AG20443 (cell line): ENCODE results near the gene CENPH.
A peak's percentile ranks its signal among the peaks of the same experiment; 100 is the strongest.
"Not testable (repeated sequence)": the region's sequence is repeated elsewhere in the genome, so short reads cannot be mapped to it uniquely, and the experiment has no call there.

Experiments
- DNase-seq: peaks from one replicate; pipeline ENCODE4 v3.0.0; 2012; ENCODE audit warnings: low spot score, mixed read lengths

The CENPH gene

GRCh38 chr5:69209602-69210001, 20.2 kb downstream of the CENPH start:
- DNase-seq: peak; percentile 22

- no peak for DNase-seq
Observed at GRCh38 chr5:69211200-69211599, 21.8 kb downstream of the CENPH start.

DNA sequence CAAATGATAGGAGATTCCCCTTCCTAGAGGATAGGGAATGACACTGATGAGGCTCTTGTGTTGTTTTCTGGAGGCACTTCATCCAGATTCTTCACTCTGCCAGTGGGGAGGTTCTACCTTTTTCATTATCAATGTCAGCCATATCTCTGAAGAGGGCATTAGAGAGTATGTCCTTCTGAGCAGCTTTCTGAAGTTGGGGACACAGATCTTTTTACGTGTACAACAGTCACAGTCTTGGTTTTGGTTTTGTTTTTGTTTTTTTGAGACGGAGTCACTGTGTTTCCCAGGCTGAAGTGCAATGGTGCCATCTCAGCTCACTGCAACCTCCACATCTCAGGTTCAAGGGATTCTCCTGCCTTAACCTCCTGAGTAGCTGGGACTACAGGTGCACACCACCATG, 22.6 kb downstream of the CENPH start:
- DNase-seq: no peak

DNA sequence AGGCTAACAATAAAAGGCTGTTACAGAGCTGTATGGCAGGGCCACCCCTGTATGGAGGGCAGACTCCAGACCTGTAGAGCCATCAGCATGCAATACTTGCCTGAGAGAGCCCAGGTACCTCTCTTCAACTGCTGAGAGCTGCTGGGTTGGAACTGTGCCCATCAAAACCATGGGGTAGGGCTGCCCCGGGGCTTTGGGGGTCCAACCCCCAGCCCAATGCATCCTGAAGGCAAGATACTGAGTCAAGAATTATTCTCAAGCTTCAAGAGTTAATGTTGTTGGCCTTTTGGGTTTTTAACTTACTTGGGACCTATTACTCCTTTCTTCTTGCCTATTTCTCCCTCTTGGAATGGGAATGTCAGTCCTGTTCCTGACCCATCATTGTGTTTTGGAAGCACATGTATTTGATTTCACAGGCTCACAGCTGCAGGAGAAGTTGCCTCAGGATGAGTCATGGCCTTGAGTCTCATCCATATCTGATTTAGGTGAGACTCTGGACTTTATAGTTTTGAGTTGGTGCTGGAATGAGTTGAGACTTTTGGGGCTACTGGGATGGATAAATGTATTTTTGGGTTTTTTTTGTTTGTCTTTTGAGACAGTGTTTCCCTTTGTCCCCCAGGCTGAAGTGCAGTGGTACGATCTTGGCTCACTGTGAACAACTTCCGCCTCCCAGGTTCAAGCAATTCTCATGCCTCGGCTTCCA, 24.3 kb downstream of the CENPH start:
- peak; percentile 40 for DNase-seq

DNA sequence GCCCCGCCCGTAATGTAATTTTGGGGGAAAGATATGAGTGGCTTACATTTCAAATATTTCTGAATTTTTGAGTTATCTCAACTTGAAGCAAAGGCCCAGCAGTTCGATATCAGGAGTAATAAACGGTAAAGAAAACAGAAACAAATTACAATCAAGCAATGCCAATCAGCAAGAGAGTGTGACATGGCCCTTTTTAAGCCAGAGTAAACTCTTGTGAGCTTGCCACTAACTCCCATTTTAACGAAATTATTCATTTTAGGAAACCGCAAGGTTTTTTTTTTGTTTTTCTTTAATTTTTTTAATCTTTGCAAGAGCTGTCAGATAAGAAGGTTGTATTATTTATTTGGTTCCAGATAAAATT, 27.7 kb downstream of the CENPH start:
- no peak for DNase-seq

DNA sequence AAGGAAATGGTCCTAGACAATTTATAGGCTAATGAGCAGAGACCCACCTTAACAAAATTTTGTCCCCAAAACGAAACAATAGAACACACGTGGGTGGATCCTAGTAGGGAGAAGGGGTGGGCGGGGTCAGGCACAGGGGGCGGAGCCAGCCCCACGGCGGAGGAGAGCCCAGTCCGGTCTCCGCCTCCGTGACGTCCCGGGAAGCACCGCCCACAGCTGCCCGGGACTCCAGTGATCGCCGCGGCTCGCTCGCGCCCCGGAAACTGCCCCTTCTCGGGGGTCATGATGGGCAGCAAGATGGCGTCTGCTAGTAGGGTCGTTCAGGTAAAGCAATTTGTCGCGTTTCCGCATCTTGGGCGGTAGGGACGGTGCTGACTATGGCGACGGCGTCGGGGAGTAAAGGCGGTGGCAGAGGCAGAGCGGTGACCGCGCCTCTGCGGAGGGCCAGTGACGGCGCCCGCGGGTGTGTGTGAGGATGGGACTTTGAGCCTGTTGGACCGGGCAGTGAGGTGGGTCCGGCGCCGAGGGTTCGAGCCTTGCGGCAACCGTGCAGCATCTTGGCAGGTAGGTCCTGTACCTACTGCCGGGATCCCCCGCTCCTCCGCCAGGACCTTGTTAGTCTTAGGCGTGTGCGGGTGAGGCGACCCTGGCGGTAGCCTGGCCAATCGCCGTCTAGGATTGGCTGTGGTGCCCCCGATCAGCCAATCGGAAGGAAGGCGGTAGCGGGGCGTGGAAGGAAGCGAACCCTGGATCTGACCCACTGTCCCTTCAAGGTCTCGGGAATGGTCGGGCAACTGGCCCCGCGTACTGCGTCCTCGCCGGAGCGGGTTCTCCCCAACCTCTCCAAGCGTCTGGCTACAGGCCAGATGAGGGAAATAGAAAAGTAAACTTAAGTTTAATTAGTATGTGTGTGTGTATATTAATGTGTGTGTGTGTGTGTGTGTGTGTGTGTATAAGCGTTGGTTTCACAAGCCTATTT, 28.5 kb downstream of the CENPH start:
- DNase-seq: peak; percentile 99

- no peak for DNase-seq
Observed at GRCh38 chr5:69219939-69220338, 30.6 kb downstream of the CENPH start.

- DNase-seq: not testable (repeated sequence)
Observed at GRCh38 chr5:69220371-69220770, 31.0 kb downstream of the CENPH start.

DNA sequence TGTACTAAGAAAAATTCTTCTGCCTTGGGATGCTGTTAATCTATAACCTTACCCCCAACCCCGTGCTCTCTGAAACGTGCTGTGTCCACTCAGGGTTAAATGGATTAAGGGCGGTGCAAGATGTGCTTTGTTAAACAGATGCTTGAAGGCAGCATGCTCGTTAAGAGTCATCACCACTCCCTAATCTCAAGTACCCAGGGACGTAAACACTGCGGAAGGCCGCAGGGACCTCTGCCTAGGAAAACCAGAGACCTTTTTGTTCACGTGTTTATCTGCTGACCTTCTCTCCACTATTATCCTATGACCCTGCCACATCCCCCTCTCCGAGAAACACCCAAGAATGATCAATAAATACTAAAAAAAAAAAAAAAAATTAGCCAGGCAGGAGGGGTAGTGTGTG, 31.4 kb downstream of the CENPH start:
- not testable (repeated sequence) for DNase-seq

GRCh38 chr5:69224520-69224919, 35.1 kb downstream of the CENPH start:
- DNase-seq: no peak

GRCh38 chr5:69225860-69226259, 36.5 kb downstream of the CENPH start:
- no peak for DNase-seq

- DNase-seq: no peak
Observed at GRCh38 chr5:69230181-69230580, 40.8 kb downstream of the CENPH start.

DNA sequence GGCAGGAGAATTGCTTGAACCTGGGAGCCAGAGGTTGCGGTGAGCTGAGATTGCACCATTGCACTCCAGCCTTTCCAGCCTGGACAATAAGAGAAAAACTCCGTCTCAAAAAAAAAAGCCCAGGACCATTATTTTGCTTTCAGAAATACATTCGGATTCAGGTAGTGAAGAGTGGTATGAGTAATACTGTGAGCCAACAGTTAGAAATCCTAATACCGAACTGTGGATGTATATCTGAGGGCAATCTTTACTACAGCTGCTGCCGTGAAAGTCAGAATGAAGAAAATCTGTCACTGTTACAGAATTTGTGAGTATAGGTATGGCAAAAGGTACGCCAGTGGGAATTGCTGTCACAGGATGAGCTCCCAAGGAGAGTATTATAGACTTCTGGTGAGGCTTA, 41.9 kb downstream of the CENPH start:
- DNase-seq: no peak

DNA sequence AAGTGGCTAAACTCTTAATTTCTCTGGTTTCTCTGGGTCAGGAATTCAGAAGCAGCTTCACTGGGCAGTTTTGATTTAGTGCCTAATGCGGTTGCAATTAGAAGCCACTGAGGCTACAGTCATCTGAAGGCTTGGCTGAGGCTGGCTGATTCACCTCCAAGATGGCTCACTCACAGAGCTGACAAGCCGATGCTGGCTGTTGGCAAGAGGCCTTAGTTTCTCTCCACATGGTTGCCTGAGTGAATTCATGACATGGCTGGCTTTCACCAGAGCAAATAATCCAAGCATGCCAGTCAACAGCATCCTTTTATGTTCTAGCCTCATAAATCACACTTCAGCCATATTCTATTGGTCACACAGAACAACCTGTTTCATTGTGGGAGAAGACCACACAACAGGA, 42.5 kb downstream of the CENPH start:
- DNase-seq: peak; percentile 23

DNA sequence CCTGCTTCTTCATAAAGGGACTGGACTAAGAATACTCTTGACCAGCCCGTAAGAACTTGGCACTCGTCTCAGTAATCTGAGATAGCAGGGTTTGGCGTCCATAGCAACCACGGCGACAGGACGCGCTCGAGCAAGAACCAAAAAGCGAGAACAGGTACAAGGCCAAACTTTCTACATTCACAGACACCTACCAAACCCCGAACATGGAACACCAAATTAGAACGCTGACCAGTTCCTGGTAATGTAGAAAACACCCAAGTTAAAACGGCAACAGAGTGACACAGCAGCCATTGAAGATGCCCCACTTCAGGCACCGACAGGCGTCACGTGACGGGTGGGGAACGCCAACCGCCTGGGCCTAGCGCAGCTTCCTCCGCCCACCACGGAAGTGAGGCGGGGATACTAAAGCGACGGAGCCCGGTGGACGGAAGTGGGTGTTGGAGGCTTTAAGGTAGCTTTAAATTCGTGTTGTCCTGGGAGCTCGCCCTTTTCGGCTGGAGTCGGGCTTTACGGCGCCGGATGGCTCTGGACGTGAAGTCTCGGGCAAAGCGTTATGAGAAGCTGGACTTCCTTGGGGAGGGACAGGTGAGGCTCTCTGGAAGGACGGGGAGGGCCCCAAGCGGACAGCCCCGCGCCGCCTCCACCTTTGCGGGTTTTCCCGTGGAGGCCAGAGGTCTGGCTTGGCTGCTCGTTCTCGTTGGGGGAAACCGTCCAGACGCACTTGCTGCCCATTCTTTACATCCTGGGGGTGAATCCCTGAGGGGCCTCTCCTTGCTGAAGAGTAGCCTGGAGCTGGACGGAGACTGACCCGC, 45.3 kb downstream of the CENPH start, which contains the start of gene CDK7:
CDK7 (plus strand) TSS at position 430 of the 812 bp plus-strand sequence; CDS start at position 520, 90 bp downstream.
- DNase-seq: peak; percentile 96

- not testable (repeated sequence) for DNase-seq
Observed at GRCh38 chr5:69236733-69237132, 47.4 kb downstream of the CENPH start.

- DNase-seq: no peak
Observed at GRCh38 chr5:69237877-69238276, 48.5 kb downstream of the CENPH start.

DNA sequence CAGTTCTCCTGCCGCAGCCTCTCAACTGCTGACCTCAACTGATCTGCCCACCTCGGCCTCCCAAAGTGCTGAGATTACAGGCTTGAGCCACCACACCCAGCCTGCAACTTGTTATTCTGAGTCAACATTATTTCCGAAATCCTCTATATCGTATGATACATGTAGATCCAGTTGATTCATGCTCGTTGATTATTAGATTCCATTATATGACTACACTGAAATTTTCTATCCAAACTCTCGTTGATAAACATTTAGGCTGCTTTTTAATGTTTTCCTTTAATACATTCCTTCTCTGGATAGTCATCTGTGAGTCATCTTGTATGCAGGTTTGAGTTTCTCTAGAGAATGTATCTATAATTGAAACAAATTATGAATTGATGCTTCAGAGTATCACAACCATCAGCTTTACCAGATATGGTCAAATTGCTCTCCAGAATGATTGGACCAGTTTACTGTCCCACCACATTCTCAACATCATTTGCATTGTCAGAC, 49.4 kb downstream of the CENPH start:
- DNase-seq: peak; percentile 49

DNA sequence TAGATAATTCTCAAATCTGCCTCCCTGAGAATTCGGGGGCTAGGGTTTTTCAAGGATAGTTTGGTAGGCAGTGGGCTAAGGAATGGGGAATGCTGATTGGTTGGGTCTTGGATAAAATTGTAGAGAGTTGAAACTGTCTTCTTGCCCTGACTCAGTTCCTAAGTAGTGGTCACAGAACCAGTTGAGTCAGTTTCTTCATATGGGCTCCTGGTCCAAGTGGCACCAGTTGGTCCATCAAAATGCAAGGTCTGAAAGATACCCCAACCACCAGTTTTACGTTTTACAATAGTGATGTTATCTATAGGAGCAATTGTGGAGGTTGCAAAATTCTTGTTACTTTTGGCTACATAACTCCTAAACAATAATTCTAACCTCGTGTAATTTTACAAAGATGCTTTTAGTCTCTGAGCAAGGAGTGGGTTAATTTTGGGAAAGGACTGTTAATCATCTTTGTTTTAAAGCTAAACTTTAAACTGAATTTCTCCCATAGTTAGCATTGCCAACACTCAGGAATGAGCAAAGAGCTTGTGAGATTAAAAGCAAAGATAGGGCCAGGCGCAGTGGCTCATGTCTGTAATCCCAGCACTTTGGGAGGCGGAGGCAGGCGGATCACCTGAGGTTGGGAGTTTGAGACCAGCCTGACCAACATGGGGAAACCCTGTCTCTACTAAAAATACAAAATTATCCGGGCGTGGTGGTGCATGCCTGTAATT, 53.0 kb downstream of the CENPH start:
- DNase-seq: no peak

- DNase-seq: no peak
Observed at GRCh38 chr5:69245031-69245430, 55.6 kb downstream of the CENPH start.

GRCh38 chr5:69248019-69248418, 58.6 kb downstream of the CENPH start:
- DNase-seq: no peak
